HCT116 (cell line): ENCODE measurements around the gene PCYT1A. TPM values are rescaled to one million over a fixed set of nuclear protein-coding genes. Genes with fewer than 3 reads are reported as not detected.

Experiments
- ATAC-seq: fragments of 200-7000 bp; cut with Tn5 transposase; 2 replicates; pipeline ENCODE4 v1.9.1; 2020; ENCODE audit warnings: mild to moderate bottlenecking, moderate library complexity
- BruUV-seq: library from RNA; stranded (reverse); fragments of 400-500 nt; replicated peaks from 2 replicates; lab custom pipeline; 2021; lab: Mats Ljungman, UMichigan
- CTCF ChIA-PET: fragments of 300-600 bp; sonication (Branson Sonifier 250); formaldehyde crosslinking; loops from one replicate; lab custom pipeline; 2021; ENCODE audit warnings: antibody characterized with exemption; lab: Charles Lee
- POLR2A ChIA-PET: fragments of 300-600, 350-600 bp; sonication (Branson Sonifier 250); formaldehyde crosslinking; loops from one replicate; lab custom pipeline; 2021; ENCODE audit warnings: antibody characterized with exemption; lab: Charles Lee
- RAD21 ChIA-PET, 2 experiments: fragments of 300-600 bp; sonication (Branson Sonifier 250); formaldehyde crosslinking; loops; one replicate each; lab custom pipeline; 2023; ENCODE audit warnings: low total read pairs in 2 of 2; ENCODE audit not compliant: uncharacterized antibody in 2 of 2, unreplicated experiment in 2 of 2, low non-redundant PET in 1 of 2; lab: Charles Lee
- DNase-seq: peaks from one replicate; pipeline ENCODE4 v3.0.0-alpha.2; 2010; ENCODE audit warnings: low read depth, low spot score
- H2AFZ ChIP-seq: fragments of 200-600 bp; shearing (Covaris generic), sonication (generic); 2 replicates; pipeline ENCODE4 v1.6.1; 2017; ENCODE audit warnings: low read depth, mixed run types, mixed read lengths, antibody characterized with exemption, low read length; ENCODE audit not compliant: poor library complexity, severe bottlenecking
- H3K27ac ChIP-seq: 2 replicates; pipeline ENCODE4 v1.5.1; 2012; ENCODE audit warnings: low read depth, low read length
- H3K27me3 ChIP-seq: fragments of 200-600 bp; sonication (generic); 2 replicates; pipeline ENCODE4 v1.6.1; 2016; ENCODE audit warnings: mixed run types, low read length, mixed read lengths; ENCODE audit not compliant: insufficient read depth
- H3K36me3 ChIP-seq, 2 experiments: fragments of 200-500 bp in 1 of 2; fragments of 200-600 bp in 1 of 2; sonication (Bioruptor generic) in 1 of 2; sonication (generic) in 1 of 2; 2 replicates each; pipeline versions ENCODE4 v1.5.1 to v1.6.1; 2014 to 2016; ENCODE audit warnings: low read length in 2 of 2, inconsistent platforms in 1 of 2, mixed read lengths in 1 of 2, mixed run types in 1 of 2; ENCODE audit not compliant: insufficient read depth in 2 of 2, control insufficient read depth in 1 of 2
- H3K4me1 ChIP-seq, 2 experiments: fragments of 200-600 bp in 1 of 2; sonication (generic) in 1 of 2; 2 replicates each; pipeline versions ENCODE4 v1.5.1 to v1.6.1; 2012 to 2017; ENCODE audit warnings: low read length in 2 of 2, inconsistent platforms in 1 of 2, mild to moderate bottlenecking in 1 of 2, mixed read lengths in 1 of 2, mixed run types in 1 of 2, moderate library complexity in 1 of 2; ENCODE audit not compliant: insufficient read depth in 2 of 2, control insufficient read depth in 1 of 2
- H3K4me2 ChIP-seq: fragments of 200-600 bp; sonication (generic); 2 replicates; pipeline ENCODE4 v1.6.1; 2017; ENCODE audit warnings: mixed run types, low read length, mixed read lengths
- H3K4me3 ChIP-seq, 2 experiments: fragments of 200-600 bp in 1 of 2; sonication (generic) in 1 of 2; replicated peaks in 1 of 2; 2 replicates each; pipeline ENCODE4 v1.5.1; 2011 to 2016; ENCODE audit warnings: low read length in 2 of 2, control low read depth in 1 of 2, low read depth in 1 of 2, mild to moderate bottlenecking in 1 of 2, mixed read lengths in 1 of 2, mixed run types in 1 of 2
- H3K79me2 ChIP-seq: fragments of 200-600 bp; sonication (generic); 2 replicates; pipeline ENCODE4 v1.6.1; 2017; ENCODE audit warnings: mild to moderate bottlenecking, mixed run types, low read length, moderate library complexity, mixed read lengths; ENCODE audit not compliant: insufficient read depth
- H3K9ac ChIP-seq: fragments of 200-600 bp; sonication (generic); 2 replicates; pipeline ENCODE4 v1.6.1; 2016; ENCODE audit warnings: low read length, mixed read lengths
- H3K9me2 ChIP-seq: fragments of 200-600 bp; sonication (generic), shearing (Covaris generic); 2 replicates; pipeline ENCODE4 v1.6.1; 2017; ENCODE audit warnings: mixed run types, mild to moderate bottlenecking, moderate library complexity; ENCODE audit not compliant: insufficient read depth
- H3K9me3 ChIP-seq, 2 experiments: fragments of 200-500 bp in 1 of 2; fragments of 200-600 bp in 1 of 2; sonication (Bioruptor generic) in 1 of 2; sonication (generic) in 1 of 2; 2 replicates each; pipeline ENCODE4 v1.6.1; 2014 to 2017; ENCODE audit warnings: low read length in 2 of 2, mixed read lengths in 2 of 2, inconsistent platforms in 1 of 2, low read depth in 1 of 2, mild to moderate bottlenecking in 1 of 2, mixed run types in 1 of 2, moderate library complexity in 1 of 2; ENCODE audit not compliant: control insufficient read depth in 1 of 2, insufficient read depth in 1 of 2
- H4K20me1 ChIP-seq: fragments of 200-600 bp; sonication (generic), shearing (Covaris generic); 2 replicates; pipeline ENCODE4 v1.6.1; 2017; ENCODE audit warnings: mixed run types, mild to moderate bottlenecking, moderate library complexity; ENCODE audit not compliant: insufficient read depth
- ATF3 ChIP-seq: IDR thresholded peaks from 2 replicates; pipeline ENCODE4 v1.6.1; 2012
- CBX3 ChIP-seq: IDR thresholded peaks from 2 replicates; pipeline ENCODE4 v1.6.1; 2012; ENCODE audit warnings: low read depth
- CEBPB ChIP-seq: IDR thresholded peaks from 2 replicates; pipeline ENCODE4 v1.6.1; 2012; ENCODE audit warnings: low read depth
- CTCF ChIP-seq, 3 experiments: fragments of 200-600 bp in 1 of 3; sonication (generic) in 1 of 3; IDR thresholded peaks in 2 of 3; conservative IDR thresholded peaks in 1 of 3; 2 replicates each; pipeline ENCODE4 v1.5.1; 2012 to 2017; ENCODE audit warnings: low read depth in 2 of 3, low read length in 2 of 3, antibody characterized with exemption in 1 of 3, borderline replicate concordance in 1 of 3, control low read depth in 1 of 3, mild to moderate bottlenecking in 1 of 3, mixed read lengths in 1 of 3, mixed run types in 1 of 3, moderate library complexity in 1 of 3; ENCODE audit not compliant: insufficient read depth in 1 of 3
- ELF1 ChIP-seq: IDR thresholded peaks from 2 replicates; pipeline ENCODE4 v1.6.1; 2012; ENCODE audit warnings: low read depth, borderline replicate concordance
- EZH2phosphoT487 ChIP-seq: fragments of 200-600 bp; IDR thresholded peaks from 2 replicates; pipeline ENCODE4 v1.6.1; 2018; ENCODE audit warnings: antibody characterized with exemption, borderline replicate concordance
- RAD21 ChIP-seq: IDR thresholded peaks from 2 replicates; pipeline ENCODE4 v1.6.1; 2012; ENCODE audit warnings: low read depth, mild to moderate bottlenecking
- REST ChIP-seq: IDR thresholded peaks from 2 replicates; pipeline ENCODE4 v1.6.1; 2012; ENCODE audit warnings: low read depth
- SIN3A ChIP-seq: IDR thresholded peaks from 2 replicates; pipeline ENCODE4 v1.6.1; 2012; ENCODE audit warnings: low read depth
- SP1 ChIP-seq: IDR thresholded peaks from 2 replicates; pipeline ENCODE4 v1.6.1; 2012; ENCODE audit warnings: low read depth
- SRF ChIP-seq: IDR thresholded peaks from 2 replicates; pipeline ENCODE4 v1.6.1; 2012; ENCODE audit warnings: low read depth
- ZBTB33 ChIP-seq: IDR thresholded peaks from 2 replicates; pipeline ENCODE4 v1.6.1; 2011; ENCODE audit warnings: mild to moderate bottlenecking, low read length, moderate library complexity; ENCODE audit not compliant: insufficient replicate concordance; ENCODE audit errors: extremely low read depth
- ZNF274 ChIP-seq: fragments of 200-500 bp; sonication (Bioruptor generic); IDR thresholded peaks from 2 replicates; pipeline ENCODE4 v1.6.1; 2014; ENCODE audit warnings: mild to moderate bottlenecking, low read depth, low read length, inconsistent platforms
- intact Hi-C: fragments of 100-400 bp; cut with micrococcal nuclease; formaldehyde crosslinking; loops from 2 replicates; pipeline ENCODE4 v1.10.0; 2022
- total RNA-seq: library from RNA; stranded (reverse); gene quantifications from one replicate; pipeline ENCODE4 v1.2.1, GENCODE V29; 2021; ENCODE audit not compliant: unreplicated experiment

PCYT1A gene
- total RNA-seq, 1 experiment from 2014 or later: 32.1 TPM

GRCh38 chr3:196320137-196320536, 32.6 kb upstream of the PCYT1A start:
- H3K27me3 ChIP-seq: no peaks in the 10 kb centered on the region
- no peak overlapping the region for H3K9ac ChIP-seq
- no peaks in the 10 kb centered on the region for H3K9me2 ChIP-seq
- RAD21 ChIA-PET: interaction anchor here in 1 of 2 experiments (0.7 kb wide), 1 partner anchor 99 kb away, joined by 3 read pairs; no protein-coding TSS in a partner anchor
- ATAC-seq: no peak
- no peaks in the 10 kb centered on the region for H3K9me3 ChIP-seq
- CTCF ChIA-PET: no interaction called here
- H3K27ac ChIP-seq: peak overlapping the region; percentile 3; the same call in 1 of the 2 replicates
- TF ChIP-seq REST (no peak), ELF1 (no peak), CBX3 (no peak), CTCF (IDR thresholded peaks at IDR 0.05 in 2 of 3, conservative IDR thresholded peaks at IDR 0.05 in 1 of 3; ENCODE audit: borderline replicate concordance in 1 of 3, insufficient read depth in 1 of 3, low read depth in 2 of 3, low read length in 2 of 3) (no peak), SP1 (no peak), SIN3A (no peak), ZBTB33 (no peak), SRF (no peak), CEBPB (no peak), EZH2phosphoT487 (no peak), ATF3 (no peak), RAD21 (no peak), ZNF274 (no peak)
- TF ChIP-seq, all 23 proteins: peak for 0
- intact Hi-C loops: no loop called here
- H3K4me2 ChIP-seq: peak overlapping the region; percentile 19; the same call in 1 of the 2 replicates
- no peaks in the 10 kb centered on the region for H3K36me3 ChIP-seq
- no peak overlapping the region for H2AFZ ChIP-seq
- H3K4me3 ChIP-seq: no peak overlapping the region
- POLR2A ChIA-PET: interaction anchor here (1.1 to 2.0 kb wide), 2 partner anchors 9 to 18 kb away, joined by 5 to 7 read pairs; partner anchors contain the start of gene TM4SF19
- DNase-seq: no peak
- peaks cover 13% of the 10 kb centered on the region for H3K79me2 ChIP-seq
- H4K20me1 ChIP-seq: no peaks in the 10 kb centered on the region
- BruUV-seq: no TSS peak
- peaks cover 5 to 33% of the 10 kb centered on the region in 2 experiments; a peak in 3 of 4 replicates for H3K4me1 ChIP-seq
